Endodermal cell (in vitro differentiated cells): ENCODE results near the gene TTLL9. TPM values are rescaled to one million over a fixed set of nuclear protein-coding genes. Genes with fewer than 3 reads are reported as not detected.
"Not testable (repeated sequence)": the region's sequence is repeated elsewhere in the genome, so short reads cannot be mapped to it uniquely, and the experiment has no call there.

Source experiments
- DNase-seq: peaks from one replicate; pipeline ENCODE4 v3.0.0-alpha.2; 2017
- H3K27ac ChIP-seq: 2 replicates; pipeline ENCODE4 v1.5.1; 2013; ENCODE audit warnings: mild to moderate bottlenecking, low read depth, low read length, moderate library complexity
- H3K27me3 ChIP-seq: 2 replicates; pipeline ENCODE4 v1.6.1; 2013; ENCODE audit warnings: mild to moderate bottlenecking, low read length, moderate library complexity; ENCODE audit not compliant: insufficient read depth, control insufficient read depth, poor library complexity, severe bottlenecking
- H3K36me3 ChIP-seq: 2 replicates; pipeline ENCODE4 v1.7.0; 2013; ENCODE audit warnings: mild to moderate bottlenecking, low read length, moderate library complexity; ENCODE audit not compliant: control insufficient read depth, insufficient read depth
- H3K4me1 ChIP-seq: one replicate; pipeline ENCODE4 v1.7.0; 2013; ENCODE audit warnings: low read length; ENCODE audit not compliant: control insufficient read depth, insufficient read depth
- H3K4me3 ChIP-seq: 2 replicates; pipeline ENCODE4 v1.5.1; 2013; ENCODE audit warnings: mild to moderate bottlenecking, low read length, moderate library complexity
- H3K9ac ChIP-seq: 2 replicates; pipeline ENCODE4 v1.6.1; 2013; ENCODE audit warnings: mild to moderate bottlenecking, low read length, moderate library complexity; ENCODE audit not compliant: poor library complexity, severe bottlenecking; ENCODE audit errors: extremely low read depth
- H3K9me3 ChIP-seq: 2 replicates; pipeline ENCODE4 v1.6.1; 2013; ENCODE audit warnings: mild to moderate bottlenecking, low read length, moderate library complexity; ENCODE audit not compliant: control insufficient read depth
- H3K27ac Mint-ChIP-seq: 2 replicates; pipeline ENCODE4 v1.8.0; 2020; ENCODE audit warnings: mixed read lengths
- H3K27me3 Mint-ChIP-seq: 2 replicates; pipeline ENCODE4 v1.8.0; 2021; ENCODE audit warnings: mild to moderate bottlenecking, mixed read lengths; ENCODE audit not compliant: insufficient read depth
- H3K36me3 Mint-ChIP-seq: 2 replicates; pipeline ENCODE4 v1.8.0; 2020; ENCODE audit warnings: low read depth, mixed read lengths
- H3K4me1 Mint-ChIP-seq: 2 replicates; pipeline ENCODE4 v1.8.0; 2020; ENCODE audit warnings: mixed read lengths
- H3K4me3 Mint-ChIP-seq: 2 replicates; pipeline ENCODE4 v1.8.0; 2020; ENCODE audit warnings: mild to moderate bottlenecking, moderate library complexity, mixed read lengths
- H3K9me3 Mint-ChIP-seq: 2 replicates; pipeline ENCODE4 v1.8.0; 2020; ENCODE audit warnings: mild to moderate bottlenecking, mixed read lengths
- CTCF ChIP-seq: fragments of 200-600 bp; sonication (generic); conservative IDR thresholded peaks from 2 replicates; pipeline ENCODE4 v1.5.0; 2021; ENCODE audit warnings: antibody characterized with exemption, mild to moderate bottlenecking
- WGBS, 2 experiments: methylation state at CpG; one replicate each; pipeline versions ENCODE4 v1.1.5 to v1.1.7; 2013; ENCODE audit warnings: missing lambda C conversion rate in 2 of 2, mixed read lengths in 1 of 2; ENCODE audit not compliant: insufficient coverage in 1 of 2, insufficient read length in 1 of 2; 5-methylcytosine and 5-hydroxymethylcytosine counted together
- total RNA-seq, 2 donors: library from RNA; stranded (reverse); fragmentation: NEBNext Ultra II Directional in 1 of 2; extraction: Animal tissue kit (Norgen Biotek cat#: 25700) in 1 of 2; gene quantifications; 2 replicates in 1 of 2; 3 replicates in 1 of 2; pipeline ENCODE4 v1.2.1, GENCODE V29; 2021

The TTLL9 gene
- total RNA-seq, 2 donors from 2014 or later: 0.29 to 0.51 TPM

GRCh38 chr20:31927627-31928159, 57.3 kb downstream of the TTLL9 start:
- H3K27ac Mint-ChIP-seq: no peak overlapping the region
- Histone ChIP-seq H3K27ac (no peak overlapping the region), H3K9me3 (no peaks in the 10 kb centered on the region), H3K36me3 (no peaks in the 10 kb centered on the region), H3K4me3 (no peak overlapping the region), H3K4me1 (no peaks in the 10 kb centered on the region), H3K9ac (no peak overlapping the region), H3K27me3 (no peaks in the 10 kb centered on the region)
- H3K27me3 Mint-ChIP-seq: peaks cover 13% of the 10 kb centered on the region
- no peak for TF ChIP-seq CTCF
- H3K9me3 Mint-ChIP-seq: no peaks in the 10 kb centered on the region
- no peak overlapping the region for H3K4me3 Mint-ChIP-seq
- WGBS, 2 experiments: 85 to 95% methylated on average over 7 to 8 of the region's 8 CpGs
- no peak for DNase-seq
- no peaks in the 10 kb centered on the region for H3K36me3 Mint-ChIP-seq
- peaks cover 1% of the 10 kb centered on the region for H3K4me1 Mint-ChIP-seq

GRCh38 chr20:31929631-31930030, 59.2 kb downstream of the TTLL9 start:
- H3K27me3 ChIP-seq, H3K4me1 Mint-ChIP-seq, H3K4me3 ChIP-seq, H3K36me3 ChIP-seq, H3K27ac Mint-ChIP-seq, H3K9ac ChIP-seq, H3K4me1 ChIP-seq, H3K36me3 Mint-ChIP-seq, H3K9me3 ChIP-seq, H3K27ac ChIP-seq, H3K4me3 Mint-ChIP-seq, DNase-seq, H3K9me3 Mint-ChIP-seq: not testable (repeated sequence)
- H3K27me3 Mint-ChIP-seq: peaks cover 13% of the 10 kb centered on the region
- WGBS, 2 experiments: 79 to 81% methylated on average over 2 of the region's 4 CpGs

GRCh38 chr20:31930779-31931178, 60.3 kb downstream of the TTLL9 start:
- no peak overlapping the region for H3K27ac Mint-ChIP-seq
- Histone ChIP-seq H3K36me3 (no peaks in the 10 kb centered on the region), H3K4me1 (no peaks in the 10 kb centered on the region), H3K4me3 (no peak overlapping the region), H3K9me3 (no peaks in the 10 kb centered on the region), H3K27me3 (no peaks in the 10 kb centered on the region), H3K9ac (no peak overlapping the region), H3K27ac (no peak overlapping the region)
- no peaks in the 10 kb centered on the region for H3K36me3 Mint-ChIP-seq
- 90 to 91% methylated on average over 1 to 4 of the region's 5 CpGs for WGBS, 2 experiments
- no peaks in the 10 kb centered on the region for H3K4me1 Mint-ChIP-seq
- DNase-seq: no peak
- peaks cover 13% of the 10 kb centered on the region for H3K27me3 Mint-ChIP-seq
- TF ChIP-seq CTCF: no peak
- no peak overlapping the region for H3K4me3 Mint-ChIP-seq
- H3K9me3 Mint-ChIP-seq: no peaks in the 10 kb centered on the region

GRCh38 chr20:31933698-31934097, 63.3 kb downstream of the TTLL9 start:
- Histone ChIP-seq H3K9me3 (no peaks in the 10 kb centered on the region), H3K4me1 (no peaks in the 10 kb centered on the region), H3K27ac (no peak overlapping the region), H3K27me3 (no peaks in the 10 kb centered on the region), H3K9ac (no peak overlapping the region), H3K36me3 (no peaks in the 10 kb centered on the region), H3K4me3 (no peak overlapping the region)
- Mint-ChIP-seq H3K27ac (no peak overlapping the region), H3K9me3 (no peaks in the 10 kb centered on the region), H3K27me3 (peaks cover 9% of the 10 kb centered on the region), H3K36me3 (no peaks in the 10 kb centered on the region), H3K4me3 (no peak overlapping the region), H3K4me1 (no peaks in the 10 kb centered on the region)
- 86 to 92% methylated on average over 6 to 10 of the region's 10 CpGs for WGBS, 2 experiments
- DNase-seq: no peak
- TF ChIP-seq CTCF: no peak
